Trophoblast cell (in vitro differentiated cells and primary cell): Measurements from ENCODE around the gene TBC1D12.

Source experiments
- DNase-seq, 2 donors: peaks; one replicate each; pipeline ENCODE4 v3.0.0-alpha.2; 2016
- H2AFZ ChIP-seq: 2 replicates; pipeline ENCODE4 v1.6.1; 2013; ENCODE audit warnings: low read length, moderate library complexity, mild to moderate bottlenecking; ENCODE audit not compliant: insufficient read depth, poor library complexity
- H2AK5ac ChIP-seq: 2 replicates; pipeline ENCODE4 v1.6.1; 2013; ENCODE audit warnings: mild to moderate bottlenecking, low read length
- H2BK120ac ChIP-seq: 2 replicates; pipeline ENCODE4 v1.6.1; 2013; ENCODE audit warnings: low read length, mild to moderate bottlenecking, moderate library complexity; ENCODE audit not compliant: insufficient read depth, poor library complexity
- H2BK12ac ChIP-seq: 2 replicates; pipeline ENCODE4 v1.6.1; 2013; ENCODE audit warnings: mild to moderate bottlenecking, low read length, moderate library complexity
- H2BK5ac ChIP-seq: 2 replicates; pipeline ENCODE4 v1.6.1; 2013; ENCODE audit warnings: low read length, low read depth, moderate library complexity, mild to moderate bottlenecking; ENCODE audit not compliant: poor library complexity
- H3K14ac ChIP-seq: 2 replicates; pipeline ENCODE4 v1.6.1; 2013; ENCODE audit warnings: mild to moderate bottlenecking, low read length
- H3K18ac ChIP-seq: 2 replicates; pipeline ENCODE4 v1.6.1; 2013; ENCODE audit warnings: mild to moderate bottlenecking, low read length
- H3K23ac ChIP-seq: 2 replicates; pipeline ENCODE4 v1.6.1; 2013; ENCODE audit warnings: low read length
- H3K27ac ChIP-seq: 2 replicates; pipeline ENCODE4 v1.5.1; 2013; ENCODE audit warnings: low read depth, mild to moderate bottlenecking, inconsistent platforms, low read length, moderate library complexity
- H3K27me3 ChIP-seq: 2 replicates; pipeline ENCODE4 v1.6.1; 2013; ENCODE audit warnings: inconsistent platforms, mild to moderate bottlenecking, low read length, moderate library complexity; ENCODE audit not compliant: insufficient read depth
- H3K36me3 ChIP-seq, 2 experiments: 1 replicate in 1 of 2; 2 replicates in 1 of 2; pipeline ENCODE4 v1.6.1; 2013; ENCODE audit warnings: low read length in 2 of 2, mild to moderate bottlenecking in 2 of 2, moderate library complexity in 1 of 2; ENCODE audit not compliant: insufficient read depth in 2 of 2, control insufficient read depth in 1 of 2
- H3K4ac ChIP-seq: 2 replicates; pipeline ENCODE4 v1.6.1; 2013; ENCODE audit warnings: low read depth, mild to moderate bottlenecking, low read length, moderate library complexity
- H3K4me1 ChIP-seq, 2 experiments: 1 replicate in 1 of 2; 2 replicates in 1 of 2; pipeline ENCODE4 v1.6.1; 2013; ENCODE audit warnings: low read length in 2 of 2, mild to moderate bottlenecking in 2 of 2, moderate library complexity in 1 of 2; ENCODE audit not compliant: insufficient read depth in 2 of 2, control insufficient read depth in 1 of 2
- H3K4me2 ChIP-seq: 2 replicates; pipeline ENCODE4 v1.6.1; 2013; ENCODE audit warnings: inconsistent platforms, mild to moderate bottlenecking, low read length, moderate library complexity
- H3K4me3 ChIP-seq: 2 replicates; pipeline ENCODE4 v1.5.1; 2013; ENCODE audit warnings: mild to moderate bottlenecking, low read depth, low read length, inconsistent platforms
- H3K79me1 ChIP-seq: one replicate; pipeline ENCODE4 v1.6.1; 2013; ENCODE audit warnings: low read length
- H3K79me2 ChIP-seq: 2 replicates; pipeline ENCODE4 v1.6.1; 2013; ENCODE audit warnings: low read length, mild to moderate bottlenecking; ENCODE audit not compliant: control insufficient read depth, insufficient read depth, poor library complexity
- H3K9ac ChIP-seq: 2 replicates; pipeline ENCODE4 v1.6.1; 2013; ENCODE audit warnings: mild to moderate bottlenecking, low read length
- H3K9me3 ChIP-seq: 2 replicates; pipeline ENCODE4 v1.6.1; 2013; ENCODE audit warnings: low read depth, mild to moderate bottlenecking, control low read depth, inconsistent platforms, low read length; ENCODE audit not compliant: insufficient read depth
- H4K12ac ChIP-seq: 2 replicates; pipeline ENCODE4 v1.6.1; 2013; ENCODE audit warnings: low read depth, mild to moderate bottlenecking, low read length, moderate library complexity
- H4K8ac ChIP-seq: 2 replicates; pipeline ENCODE4 v1.6.1; 2013; ENCODE audit warnings: low read depth, mild to moderate bottlenecking, low read length, moderate library complexity
- H4K91ac ChIP-seq: one replicate; pipeline ENCODE4 v1.6.1; 2013; ENCODE audit warnings: low read depth, mild to moderate bottlenecking, low read length, moderate library complexity
- WGBS: extraction: QIAGEN DNeasy Blood & Tissue Kit; methylation state at CpG from one replicate; pipeline ENCODE4 v1.1.7; 2013; ENCODE audit warnings: missing lambda C conversion rate; ENCODE audit not compliant: insufficient read length, insufficient coverage; ENCODE audit errors: extremely low coverage; 5-methylcytosine and 5-hydroxymethylcytosine counted together

TBC1D12 gene

DNA sequence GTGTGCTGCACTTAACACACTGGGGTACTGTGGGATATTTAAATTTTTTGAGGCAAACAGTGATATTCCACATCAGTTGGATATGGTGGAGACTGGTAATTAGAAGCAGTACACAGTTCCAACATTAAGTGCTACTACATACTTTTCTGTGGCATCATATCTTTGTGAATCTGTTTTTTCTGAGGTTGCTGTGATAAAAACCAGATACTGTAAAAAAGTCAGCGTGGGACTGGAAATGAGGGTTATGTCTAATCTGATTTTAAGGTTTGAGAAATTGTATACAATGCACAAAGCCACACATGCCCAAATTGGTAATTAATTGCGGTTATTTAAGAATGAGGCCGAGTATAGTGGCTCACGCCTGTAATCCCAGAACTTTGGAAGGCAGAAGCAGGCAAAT, 41.2 kb downstream of the TBC1D12 start:
- WGBS, result no CpG with 5 or more reads among the region's 4 CpGs
- Histone ChIP-seq H2BK5ac (no peak overlapping the region), H2BK120ac (no peak overlapping the region), H3K79me1 (no peaks in the 10 kb centered on the region), H3K36me3 (no peaks in the 10 kb centered on the region), H3K4ac (no peak overlapping the region), H3K79me2 (no peaks in the 10 kb centered on the region), H2AK5ac (no peak overlapping the region), H4K12ac (no peak overlapping the region), H3K9ac (no peak overlapping the region), H4K91ac (no peak overlapping the region), H3K27ac (no peak overlapping the region), H3K27me3 (no peaks in the 10 kb centered on the region), H3K9me3 (no peaks in the 10 kb centered on the region), H3K18ac (no peak overlapping the region), H3K23ac (no peak overlapping the region), H2BK12ac (no peak overlapping the region), H4K8ac (no peak overlapping the region), H3K4me3 (no peak overlapping the region), H2AFZ (no peak overlapping the region), H3K14ac (no peak overlapping the region), H3K4me2 (no peak overlapping the region), H3K4me1 (no peaks in the 10 kb centered on the region)
- no peak for DNase-seq

DNA sequence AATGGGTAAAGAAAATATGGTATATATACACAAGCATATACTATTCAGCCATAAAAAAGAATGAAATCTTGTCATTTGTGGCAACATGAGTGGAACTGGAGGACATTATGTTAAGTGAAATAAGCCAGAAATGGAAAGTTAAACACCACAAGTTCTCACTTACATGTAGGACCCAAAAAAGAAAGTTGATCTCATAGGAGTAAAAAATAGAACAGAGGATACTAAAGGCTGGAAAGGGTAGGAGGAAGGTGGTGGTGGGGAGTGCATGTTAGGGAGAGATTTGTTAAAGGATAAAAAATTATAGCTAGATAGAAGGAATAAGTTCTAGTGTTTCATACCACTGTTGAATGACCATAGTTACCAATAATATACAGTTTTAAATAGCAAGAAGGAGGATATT, 48.4 kb downstream of the TBC1D12 start:
- Histone ChIP-seq H2BK120ac (no peak overlapping the region), H2AFZ (no peak overlapping the region), H3K9ac (no peak overlapping the region), H3K4me2 (no peak overlapping the region), H4K8ac (no peak overlapping the region), H3K4ac (no peak overlapping the region), H4K91ac (no peak overlapping the region), H3K4me3 (no peak overlapping the region), H3K14ac (no peak overlapping the region), H3K79me1 (no peaks in the 10 kb centered on the region), H3K18ac (no peak overlapping the region), H2BK12ac (no peak overlapping the region), H3K4me1 (no peaks in the 10 kb centered on the region), H3K79me2 (no peaks in the 10 kb centered on the region), H2BK5ac (no peak overlapping the region), H2AK5ac (no peak overlapping the region), H3K9me3 (no peaks in the 10 kb centered on the region), H3K27ac (no peak overlapping the region), H3K23ac (no peak overlapping the region), H3K27me3 (no peaks in the 10 kb centered on the region), H3K36me3 (no peaks in the 10 kb centered on the region), H4K12ac (no peak overlapping the region)
- DNase-seq, result no peak

DNA sequence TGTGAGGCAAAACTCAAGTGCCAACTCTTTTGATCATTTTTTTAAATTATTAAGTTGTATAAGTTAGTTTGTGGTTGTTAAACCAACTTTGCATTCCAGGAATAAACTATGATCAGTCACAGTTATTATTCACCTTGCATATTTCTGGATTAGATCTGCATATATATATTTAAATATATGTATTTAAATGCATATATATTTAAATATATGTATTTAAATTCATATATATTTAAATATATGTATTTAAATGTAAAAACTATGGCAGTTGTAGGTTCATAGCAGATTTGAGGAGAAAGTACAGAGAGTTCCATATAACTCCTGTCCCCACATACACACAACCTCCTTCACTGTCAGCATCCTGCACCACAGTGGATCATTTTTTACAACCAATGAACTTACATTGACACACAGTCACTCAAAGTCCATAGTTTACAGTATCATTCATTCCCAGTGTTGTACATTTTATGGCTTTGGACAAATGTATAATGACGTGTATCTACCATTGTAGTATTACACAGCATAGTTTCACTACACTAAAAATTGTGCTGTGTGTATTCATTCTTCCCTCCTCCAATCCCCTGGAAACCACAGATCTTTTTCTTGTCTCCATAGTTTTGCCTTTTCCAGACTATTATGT, 49.7 kb downstream of the TBC1D12 start:
- H3K4me2 ChIP-seq, result no peak overlapping the region
- no peak overlapping the region for H2AFZ ChIP-seq
- no peak overlapping the region for H4K8ac ChIP-seq
- WGBS, result no CpG with 5 or more reads among the region's 1 CpG
- H3K9me3 ChIP-seq, result no peaks in the 10 kb centered on the region
- H3K14ac ChIP-seq, result no peak overlapping the region
- no peak overlapping the region for H3K18ac ChIP-seq
- no peaks in the 10 kb centered on the region for H3K27me3 ChIP-seq
- H2BK5ac ChIP-seq, result no peak overlapping the region
- no peak for DNase-seq
- H3K9ac ChIP-seq, result no peak overlapping the region
- H3K4ac ChIP-seq, result no peak overlapping the region
- no peak overlapping the region for H3K4me3 ChIP-seq
- H2AK5ac ChIP-seq, result no peak overlapping the region
- no peak overlapping the region for H3K27ac ChIP-seq
- H3K79me1 ChIP-seq, result no peaks in the 10 kb centered on the region
- H3K4me1 ChIP-seq, result no peaks in the 10 kb centered on the region
- no peaks in the 10 kb centered on the region for H3K79me2 ChIP-seq
- no peak overlapping the region for H2BK120ac ChIP-seq
- H2BK12ac ChIP-seq, result no peak overlapping the region
- H4K12ac ChIP-seq, result no peak overlapping the region
- H3K23ac ChIP-seq, result no peak overlapping the region
- H4K91ac ChIP-seq, result no peak overlapping the region
- no peaks in the 10 kb centered on the region for H3K36me3 ChIP-seq

DNA sequence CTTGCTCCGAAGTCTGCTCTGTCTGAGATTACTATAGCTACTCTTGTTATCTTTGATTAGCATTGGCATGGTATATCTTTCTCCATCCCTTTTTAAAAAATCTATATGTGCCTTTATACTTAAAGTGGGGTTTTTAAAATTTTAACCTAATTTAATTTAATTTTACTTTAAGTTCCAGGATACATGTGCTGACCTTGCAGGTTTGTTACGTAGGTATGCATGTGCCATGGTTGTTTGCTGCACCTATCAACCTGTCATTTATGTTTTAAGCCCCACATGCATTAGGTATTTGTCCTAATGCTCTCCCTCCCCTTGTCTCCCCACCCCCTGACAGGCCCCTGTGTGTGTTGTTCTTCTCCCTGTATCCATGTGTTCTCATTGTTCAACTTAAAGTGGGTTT, 54.6 kb downstream of the TBC1D12 start:
- no peak for DNase-seq
- Histone ChIP-seq H3K9me3 (peaks cover 6% of the 10 kb centered on the region), H4K8ac (no peak overlapping the region), H3K4me2 (no peak overlapping the region), H3K36me3 (no peaks in the 10 kb centered on the region), H3K27ac (no peak overlapping the region), H3K14ac (no peak overlapping the region), H3K18ac (no peak overlapping the region), H3K27me3 (no peaks in the 10 kb centered on the region), H3K9ac (no peak overlapping the region), H4K12ac (no peak overlapping the region), H3K23ac (no peak overlapping the region), H2AFZ (no peak overlapping the region), H3K79me2 (no peaks in the 10 kb centered on the region), H3K4me1 (no peaks in the 10 kb centered on the region), H3K79me1 (no peaks in the 10 kb centered on the region), H4K91ac (no peak overlapping the region), H3K4ac (no peak overlapping the region), H2BK5ac (no peak overlapping the region), H2BK12ac (no peak overlapping the region), H3K4me3 (no peak overlapping the region), H2AK5ac (no peak overlapping the region), H2BK120ac (no peak overlapping the region)
- WGBS, result no CpG with 5 or more reads among the region's 2 CpGs
